WTC11 (cell line): ENCODE measurements around the gene MUC20.

ENCODE experiments used
- CBFB ChIP-seq: sonication (generic); formaldehyde crosslinking; IDR thresholded peaks from 2 replicates; pipeline ENCODE4 v1.8.1; 2022; ENCODE audit warnings: mild to moderate bottlenecking, low read depth, missing genetic modification reagents
- ELF4 ChIP-seq: sonication (generic); formaldehyde crosslinking; IDR thresholded peaks from 2 replicates; pipeline ENCODE4 v1.8.1; 2022; ENCODE audit warnings: low read depth, mild to moderate bottlenecking, moderate library complexity, missing genetic modification reagents
- FOXJ3 ChIP-seq: sonication (generic); formaldehyde crosslinking; IDR thresholded peaks from 2 replicates; pipeline ENCODE4 v1.9.0; 2021; ENCODE audit warnings: missing genetic modification reagents, mild to moderate bottlenecking, borderline replicate concordance
- FOXK1 ChIP-seq: sonication (generic); formaldehyde crosslinking; IDR thresholded peaks from 2 replicates; pipeline ENCODE4 v1.8.0; 2022; ENCODE audit warnings: mild to moderate bottlenecking, moderate library complexity, missing genetic modification reagents
- GABPB1 ChIP-seq: sonication (generic); formaldehyde crosslinking; IDR thresholded peaks from 2 replicates; pipeline ENCODE4 v1.8.1; 2023; ENCODE audit warnings: mild to moderate bottlenecking, missing genetic modification reagents
- NFYB ChIP-seq: sonication (generic); formaldehyde crosslinking; conservative IDR thresholded peaks from 2 replicates; pipeline ENCODE4 v1.8.0; 2022; ENCODE audit warnings: low read depth, missing genetic modification reagents
- NR2C2 ChIP-seq: sonication (generic); formaldehyde crosslinking; IDR thresholded peaks from 2 replicates; pipeline ENCODE4 v1.8.0; 2022; ENCODE audit warnings: mild to moderate bottlenecking, missing genetic modification reagents
- ZNF263 ChIP-seq: sonication (generic); formaldehyde crosslinking; IDR thresholded peaks from 2 replicates; pipeline ENCODE4 v1.8.1; 2022; ENCODE audit warnings: low read depth, mild to moderate bottlenecking, moderate library complexity, missing genetic modification reagents
- TF ChIP-seq, protein P1 (sequence below): fragments of 200-600 bp; IDR thresholded peaks from 2 replicates; pipeline ENCODE4 v1.8.0; 2022; ENCODE audit warnings: antibody characterized with exemption
- TF ChIP-seq, protein P2 (sequence below): fragments of 250-450 bp; sonication (Bioruptor Pico); IDR thresholded peaks from 2 replicates; pipeline ENCODE4 v1.9.0; 2021; ENCODE audit warnings: mild to moderate bottlenecking
- TF ChIP-seq, protein P3 (sequence below): sonication (generic); formaldehyde crosslinking; IDR thresholded peaks from 2 replicates; pipeline ENCODE4 v1.8.1; 2022; ENCODE audit warnings: mild to moderate bottlenecking, moderate library complexity, missing genetic modification reagents
- TF ChIP-seq, protein P4 (sequence below): sonication (generic); formaldehyde crosslinking; IDR thresholded peaks from 2 replicates; pipeline ENCODE4 v1.8.0; 2023; ENCODE audit warnings: missing genetic modification reagents
- TF ChIP-seq, protein P5 (sequence below): sonication (generic); formaldehyde crosslinking; IDR thresholded peaks from 2 replicates; pipeline ENCODE4 v1.8.1; 2022; ENCODE audit warnings: low read depth, missing genetic modification reagents, borderline replicate concordance
- TF ChIP-seq, protein P6 (sequence below): sonication (generic); formaldehyde crosslinking; IDR thresholded peaks from 2 replicates; pipeline ENCODE4 v1.8.1; 2023; ENCODE audit warnings: mild to moderate bottlenecking, moderate library complexity, missing genetic modification reagents

DNA sequence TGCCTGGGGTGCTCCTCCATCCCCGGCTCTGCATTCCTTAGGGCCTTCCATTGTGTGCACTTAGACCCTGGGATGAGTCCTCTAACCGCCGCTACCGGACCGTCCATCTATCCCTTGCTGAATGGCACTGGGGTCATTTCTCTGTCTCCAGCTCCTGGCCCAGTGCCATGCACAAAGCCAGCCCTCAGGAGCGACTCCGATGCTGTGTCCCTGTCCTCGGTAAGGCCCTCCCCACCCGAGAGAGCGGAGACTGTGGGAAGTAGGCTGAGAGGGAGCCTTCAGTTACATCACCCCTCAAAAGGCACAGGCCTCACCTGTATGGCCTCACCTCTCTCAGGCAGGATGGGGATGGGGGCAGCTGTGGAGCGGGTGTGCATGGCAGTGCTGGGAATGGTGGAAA is 57.2 kb downstream of the MUC20 start:
- TF ChIP-seq, protein P1, sequence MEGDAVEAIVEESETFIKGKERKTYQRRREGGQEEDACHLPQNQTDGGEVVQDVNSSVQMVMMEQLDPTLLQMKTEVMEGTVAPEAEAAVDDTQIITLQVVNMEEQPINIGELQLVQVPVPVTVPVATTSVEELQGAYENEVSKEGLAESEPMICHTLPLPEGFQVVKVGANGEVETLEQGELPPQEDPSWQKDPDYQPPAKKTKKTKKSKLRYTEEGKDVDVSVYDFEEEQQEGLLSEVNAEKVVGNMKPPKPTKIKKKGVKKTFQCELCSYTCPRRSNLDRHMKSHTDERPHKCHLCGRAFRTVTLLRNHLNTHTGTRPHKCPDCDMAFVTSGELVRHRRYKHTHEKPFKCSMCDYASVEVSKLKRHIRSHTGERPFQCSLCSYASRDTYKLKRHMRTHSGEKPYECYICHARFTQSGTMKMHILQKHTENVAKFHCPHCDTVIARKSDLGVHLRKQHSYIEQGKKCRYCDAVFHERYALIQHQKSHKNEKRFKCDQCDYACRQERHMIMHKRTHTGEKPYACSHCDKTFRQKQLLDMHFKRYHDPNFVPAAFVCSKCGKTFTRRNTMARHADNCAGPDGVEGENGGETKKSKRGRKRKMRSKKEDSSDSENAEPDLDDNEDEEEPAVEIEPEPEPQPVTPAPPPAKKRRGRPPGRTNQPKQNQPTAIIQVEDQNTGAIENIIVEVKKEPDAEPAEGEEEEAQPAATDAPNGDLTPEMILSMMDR: no peak
- TF ChIP-seq ZNF263 (CRISPR knock-in tag) (no peak), NR2C2 (CRISPR knock-in tag) (no peak), FOXJ3 (no peak), CBFB (CRISPR knock-in tag) (no peak), FOXK1 (CRISPR knock-in tag) (no peak), GABPB1 (CRISPR knock-in tag) (no peak), NFYB (CRISPR knock-in tag) (no peak), ELF4 (CRISPR knock-in tag) (no peak)
- TF ChIP-seq, protein P2, sequence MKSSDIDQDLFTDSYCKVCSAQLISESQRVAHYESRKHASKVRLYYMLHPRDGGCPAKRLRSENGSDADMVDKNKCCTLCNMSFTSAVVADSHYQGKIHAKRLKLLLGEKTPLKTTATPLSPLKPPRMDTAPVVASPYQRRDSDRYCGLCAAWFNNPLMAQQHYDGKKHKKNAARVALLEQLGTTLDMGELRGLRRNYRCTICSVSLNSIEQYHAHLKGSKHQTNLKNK: no peak
- TF ChIP-seq, protein P3, sequence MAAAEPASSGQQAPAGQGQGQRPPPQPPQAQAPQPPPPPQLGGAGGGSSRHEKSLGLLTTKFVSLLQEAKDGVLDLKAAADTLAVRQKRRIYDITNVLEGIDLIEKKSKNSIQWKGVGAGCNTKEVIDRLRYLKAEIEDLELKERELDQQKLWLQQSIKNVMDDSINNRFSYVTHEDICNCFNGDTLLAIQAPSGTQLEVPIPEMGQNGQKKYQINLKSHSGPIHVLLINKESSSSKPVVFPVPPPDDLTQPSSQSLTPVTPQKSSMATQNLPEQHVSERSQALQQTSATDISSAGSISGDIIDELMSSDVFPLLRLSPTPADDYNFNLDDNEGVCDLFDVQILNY (CRISPR knock-in tag): no peak
- TF ChIP-seq, protein P4, sequence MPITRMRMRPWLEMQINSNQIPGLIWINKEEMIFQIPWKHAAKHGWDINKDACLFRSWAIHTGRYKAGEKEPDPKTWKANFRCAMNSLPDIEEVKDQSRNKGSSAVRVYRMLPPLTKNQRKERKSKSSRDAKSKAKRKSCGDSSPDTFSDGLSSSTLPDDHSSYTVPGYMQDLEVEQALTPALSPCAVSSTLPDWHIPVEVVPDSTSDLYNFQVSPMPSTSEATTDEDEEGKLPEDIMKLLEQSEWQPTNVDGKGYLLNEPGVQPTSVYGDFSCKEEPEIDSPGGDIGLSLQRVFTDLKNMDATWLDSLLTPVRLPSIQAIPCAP (CRISPR knock-in tag): no peak
- TF ChIP-seq, protein P5, sequence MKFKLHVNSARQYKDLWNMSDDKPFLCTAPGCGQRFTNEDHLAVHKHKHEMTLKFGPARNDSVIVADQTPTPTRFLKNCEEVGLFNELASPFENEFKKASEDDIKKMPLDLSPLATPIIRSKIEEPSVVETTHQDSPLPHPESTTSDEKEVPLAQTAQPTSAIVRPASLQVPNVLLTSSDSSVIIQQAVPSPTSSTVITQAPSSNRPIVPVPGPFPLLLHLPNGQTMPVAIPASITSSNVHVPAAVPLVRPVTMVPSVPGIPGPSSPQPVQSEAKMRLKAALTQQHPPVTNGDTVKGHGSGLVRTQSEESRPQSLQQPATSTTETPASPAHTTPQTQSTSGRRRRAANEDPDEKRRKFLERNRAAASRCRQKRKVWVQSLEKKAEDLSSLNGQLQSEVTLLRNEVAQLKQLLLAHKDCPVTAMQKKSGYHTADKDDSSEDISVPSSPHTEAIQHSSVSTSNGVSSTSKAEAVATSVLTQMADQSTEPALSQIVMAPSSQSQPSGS (CRISPR knock-in tag): no peak
- TF ChIP-seq, protein P6, sequence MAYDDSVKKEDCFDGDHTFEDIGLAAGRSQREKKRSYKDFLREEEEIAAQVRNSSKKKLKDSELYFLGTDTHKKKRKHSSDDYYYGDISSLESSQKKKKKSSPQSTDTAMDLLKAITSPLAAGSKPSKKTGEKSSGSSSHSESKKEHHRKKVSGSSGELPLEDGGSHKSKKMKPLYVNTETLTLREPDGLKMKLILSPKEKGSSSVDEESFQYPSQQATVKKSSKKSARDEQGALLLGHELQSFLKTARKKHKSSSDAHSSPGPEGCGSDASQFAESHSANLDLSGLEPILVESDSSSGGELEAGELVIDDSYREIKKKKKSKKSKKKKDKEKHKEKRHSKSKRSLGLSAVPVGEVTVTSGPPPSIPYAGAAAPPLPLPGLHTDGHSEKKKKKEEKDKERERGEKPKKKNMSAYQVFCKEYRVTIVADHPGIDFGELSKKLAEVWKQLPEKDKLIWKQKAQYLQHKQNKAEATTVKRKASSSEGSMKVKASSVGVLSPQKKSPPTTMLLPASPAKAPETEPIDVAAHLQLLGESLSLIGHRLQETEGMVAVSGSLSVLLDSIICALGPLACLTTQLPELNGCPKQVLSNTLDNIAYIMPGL (CRISPR knock-in tag): no peak
